NCI-H2196 (cell line): Measurements from ENCODE around the gene CCHCR1.
"Not testable (repeated sequence)": the region's sequence is repeated elsewhere in the genome, so short reads cannot be mapped to it uniquely, and the experiment has no call there.

ENCODE experiments used
- DNase-seq: peaks from one replicate; lab custom pipeline; 2025; ENCODE audit not compliant: unreplicated experiment; lab: John Stamatoyannopoulos, UW

CCHCR1 gene

GRCh38 chr6:31157513-31158139 is at the start of gene CCHCR1:
Gene CCHCR1, minus strand, starts transcription at chr6:31157802. Its CDS starts 202 bp downstream, at chr6:31157600.
- DNase-seq = no peak

- no peak for DNase-seq
These were observed 48.0 kb upstream of the CCHCR1 start for GRCh38 chr6:31205638-31206037.

- no peak for DNase-seq
These were observed 47.1 kb upstream of the CCHCR1 start for GRCh38 chr6:31204751-31205145.

GRCh38 chr6:31203345-31203979 is 45.9 kb upstream of the CCHCR1 start:
- peak; percentile 84 for DNase-seq

GRCh38 chr6:31202259-31203166 is 44.9 kb upstream of the CCHCR1 start:
- peak; percentile 50 for DNase-seq

GRCh38 chr6:31199105-31199452 is 41.5 kb upstream of the CCHCR1 start:
- DNase-seq = not testable (repeated sequence)

- peak; percentile 92 for DNase-seq
These were observed 40.1 kb upstream of the CCHCR1 start for GRCh38 chr6:31197559-31198305.

- not testable (repeated sequence) for DNase-seq
These were observed 38.8 kb upstream of the CCHCR1 start for GRCh38 chr6:31196251-31197022.

GRCh38 chr6:31195308-31195979 is 37.8 kb upstream of the CCHCR1 start:
- not testable (repeated sequence) for DNase-seq

- DNase-seq = no peak
These were observed 36.6 kb upstream of the CCHCR1 start for GRCh38 chr6:31194061-31194834.

GRCh38 chr6:31193206-31193605 is 35.6 kb upstream of the CCHCR1 start:
- DNase-seq = no peak

- peak; percentile 72 for DNase-seq
These were observed 35.0 kb upstream of the CCHCR1 start for GRCh38 chr6:31192431-31193105.

GRCh38 chr6:31190488-31190887 is 32.9 kb upstream of the CCHCR1 start:
- no peak for DNase-seq

GRCh38 chr6:31189223-31189622 is 31.6 kb upstream of the CCHCR1 start:
- not testable (repeated sequence) for DNase-seq

- no peak for DNase-seq
These were observed 30.2 kb upstream of the CCHCR1 start for GRCh38 chr6:31187780-31188194.

- DNase-seq = no peak
These were observed 28.6 kb upstream of the CCHCR1 start for GRCh38 chr6:31186052-31186734.

GRCh38 chr6:31185695-31186051 is 28.1 kb upstream of the CCHCR1 start:
- not testable (repeated sequence) for DNase-seq

- DNase-seq = not testable (repeated sequence)
These were observed 26.3 kb upstream of the CCHCR1 start for GRCh38 chr6:31183859-31184258.
